HepG2 (cell line): ENCODE data around the gene FAM124A. TPM values are rescaled to one million over a fixed set of nuclear protein-coding genes. Genes with fewer than 3 reads are reported as not detected.

Source experiments
- ATAC-seq: fragments of 200-7000 bp; cut with Tn5 transposase; 3 replicates; pipeline ENCODE4 v1.9.1; 2020; ENCODE audit warnings: mild to moderate bottlenecking, moderate library complexity
- BruUV-seq: library from RNA; stranded (reverse); fragments of 400-500 nt; replicated peaks from 2 replicates; lab custom pipeline; 2021; lab: Mats Ljungman, UMichigan
- CTCF ChIA-PET: fragments of 300-600 bp; formaldehyde crosslinking; extraction: SDS; loops from one replicate; lab custom pipeline; 2021; ENCODE audit warnings: low total read pairs, inconsistent platforms, low intra/inter-chr PET ratio; lab: Yijun Ruan, JAX
- POLR2A ChIA-PET: fragments of 350-600 bp; sonication (Branson Sonifier 250); formaldehyde crosslinking; loops from one replicate; lab custom pipeline; 2020; ENCODE audit warnings: antibody characterized with exemption, inconsistent platforms; lab: Yijun Ruan, JAX
- DNase-seq: peaks from one replicate; pipeline ENCODE4 v3.0.0-alpha.2; 2015; ENCODE audit warnings: low spot score
- FAIRE-seq: peaks from 3 replicates; lab custom pipeline; 2011; peaks lifted over from hg19 to GRCh38; lab: Jason Lieb, UNC
- H2AFZ ChIP-seq: one replicate; pipeline ENCODE4 v1.6.1; 2011; ENCODE audit warnings: low read length, inconsistent platforms
- H3K27ac ChIP-seq: fragments of 300-600 bp; 3 replicates; pipeline ENCODE4 v1.8.0; 2011; ENCODE audit warnings: mixed run types, mild to moderate bottlenecking, mixed read lengths, low read length, inconsistent platforms; ENCODE audit not compliant: insufficient read depth; ENCODE audit errors: extremely low read length
- H3K27me3 ChIP-seq, 2 experiments: fragments of 200-600 bp in 1 of 2; 2 replicates in 1 of 2; 3 replicates in 1 of 2; pipeline versions ENCODE4 v1.6.0 to v1.8.0; 2011; ENCODE audit warnings: low read length in 2 of 2, mild to moderate bottlenecking in 2 of 2, moderate library complexity in 2 of 2, inconsistent platforms in 1 of 2; ENCODE audit not compliant: insufficient read depth in 2 of 2, control insufficient read depth in 1 of 2
- H3K36me3 ChIP-seq, 2 experiments: fragments of 200-600 bp in 1 of 2; replicated peaks in 1 of 2; 2 replicates in 1 of 2; 3 replicates in 1 of 2; pipeline versions ENCODE4 v1.5.1 to v1.8.0; 2011; ENCODE audit warnings: low read length in 2 of 2, inconsistent platforms in 1 of 2; ENCODE audit not compliant: insufficient read depth in 2 of 2, control insufficient read depth in 1 of 2
- H3K4me1 ChIP-seq: 2 replicates; pipeline ENCODE4 v1.5.1; 2012; ENCODE audit warnings: low read length, inconsistent platforms; ENCODE audit not compliant: insufficient read depth
- H3K4me2 ChIP-seq: 2 replicates; pipeline ENCODE4 v1.6.0; 2011; ENCODE audit warnings: low read depth, low read length, inconsistent platforms
- H3K4me3 ChIP-seq, 3 experiments: fragments of 200-600 bp in 1 of 3; sonication (generic), shearing (Covaris generic) in 1 of 3; replicated peaks in 1 of 3; 2 replicates each; pipeline ENCODE4 v1.5.1; 2011 to 2016; ENCODE audit warnings: low read length in 3 of 3, inconsistent platforms in 2 of 3, low read depth in 2 of 3, mild to moderate bottlenecking in 2 of 3, control low read depth in 1 of 3, mixed read lengths in 1 of 3; ENCODE audit not compliant: insufficient read depth in 1 of 3
- H3K79me2 ChIP-seq: one replicate; pipeline ENCODE4 v1.6.1; 2011; ENCODE audit warnings: low read length, inconsistent platforms; ENCODE audit not compliant: insufficient read depth
- H3K9ac ChIP-seq: 2 replicates; pipeline ENCODE4 v1.6.0; 2011; ENCODE audit warnings: mild to moderate bottlenecking, low read depth, low read length, inconsistent platforms; ENCODE audit not compliant: insufficient read depth
- H3K9me3 ChIP-seq: 2 replicates; pipeline ENCODE4 v1.5.1; 2012; ENCODE audit warnings: mild to moderate bottlenecking, low read length
- H4K20me1 ChIP-seq: 2 replicates; pipeline ENCODE4 v1.6.0; 2011; ENCODE audit warnings: inconsistent platforms, mild to moderate bottlenecking, low read length, moderate library complexity; ENCODE audit not compliant: insufficient read depth
- CHCHD3 ChIP-seq: sonication (generic); formaldehyde crosslinking; IDR thresholded peaks from 2 replicates; pipeline ENCODE4 v1.8.0; 2022; ENCODE audit warnings: mild to moderate bottlenecking, missing genetic modification reagents, moderate library complexity
- HES4 ChIP-seq: sonication (generic); formaldehyde crosslinking; IDR thresholded peaks from 2 replicates; pipeline ENCODE4 v1.9.0; 2021; ENCODE audit warnings: mild to moderate bottlenecking, missing genetic modification reagents, borderline replicate concordance
- HOXA9 ChIP-seq: sonication (generic); formaldehyde crosslinking; IDR thresholded peaks from 2 replicates; pipeline ENCODE4 v1.8.1; 2022; ENCODE audit warnings: missing genetic modification reagents, mild to moderate bottlenecking, moderate library complexity, borderline replicate concordance
- MIER2 ChIP-seq: IDR thresholded peaks from 2 replicates; pipeline ENCODE4 v1.6.1; 2016; ENCODE audit warnings: missing biosample characterization, missing genetic modification reagents
- SNRNP70 ChIP-seq: fragments of 200-400 bp; formaldehyde crosslinking; IDR thresholded peaks from 2 replicates; pipeline ENCODE4 v1.6.1; 2017; ENCODE audit warnings: mild to moderate bottlenecking, low read depth, low read length, moderate library complexity
- TRIM22 ChIP-seq: fragments of 450-650 bp; IDR thresholded peaks from 2 replicates; pipeline ENCODE4 v1.6.1; 2017
- U2AF1 ChIP-seq: fragments of 200-400 bp; formaldehyde crosslinking; optimal IDR thresholded peaks from 2 replicates; pipeline ENCODE3; 2017; ENCODE audit warnings: mild to moderate bottlenecking, low read depth, low read length
- ZNF121 ChIP-seq: sonication (generic); formaldehyde crosslinking; IDR thresholded peaks from 2 replicates; pipeline ENCODE4 v1.5.0; 2020; ENCODE audit warnings: mild to moderate bottlenecking, missing genetic modification reagents
- ZNF230 ChIP-seq: sonication (generic); formaldehyde crosslinking; IDR thresholded peaks from 2 replicates; pipeline ENCODE4 v1.4.0; 2020; ENCODE audit warnings: mild to moderate bottlenecking, missing genetic modification reagents
- ZNF460 ChIP-seq: sonication (generic); formaldehyde crosslinking; IDR thresholded peaks from 2 replicates; pipeline ENCODE4 v1.5.1; 2020; ENCODE audit warnings: missing genetic modification reagents, mild to moderate bottlenecking, borderline replicate concordance
- ZNF841 ChIP-seq: sonication (generic); formaldehyde crosslinking; IDR thresholded peaks from 2 replicates; pipeline ENCODE4 v1.8.1; 2023; ENCODE audit warnings: missing genetic modification reagents, borderline replicate concordance
- ZSCAN21 ChIP-seq: sonication (generic); formaldehyde crosslinking; IDR thresholded peaks from 2 replicates; pipeline ENCODE4 v1.8.0; 2022; ENCODE audit warnings: mild to moderate bottlenecking, missing genetic modification reagents, moderate library complexity, borderline replicate concordance
- ZSCAN30 ChIP-seq: sonication (generic); formaldehyde crosslinking; IDR thresholded peaks from 2 replicates; pipeline ENCODE4 v1.5.0; 2020; ENCODE audit warnings: mild to moderate bottlenecking, missing genetic modification reagents
- WGBS: methylation state at CpG from one replicate; pipeline ENCODE4 v1.1.6; 2017; ENCODE audit warnings: low lambda C conversion rate; 5-methylcytosine and 5-hydroxymethylcytosine counted together
- in situ Hi-C: cut with HindIII; loops from 2 replicates; pipeline ENCODE4 v1.10.0; 2017; ENCODE audit warnings: low pct_unique_long_range_greater_than_20kb; ENCODE audit not compliant: extremely low pct_ligation_motif_present
- intact Hi-C: fragments of 100-400 bp; cut with micrococcal nuclease; formaldehyde crosslinking; loops from one replicate; pipeline ENCODE4 v1.10.0; 2022; ENCODE audit not compliant: unreplicated experiment
- polyA plus RNA-seq, 8 experiments: library from polyadenylated mRNA; depleted of rRNA in 3 of 8; stranded (reverse) in 7 of 8; unstranded in 1 of 8; fragments of >200 nt; fragmentation: Illumina TruSeq in 4 of 8; extraction: Trizol in 4 of 8; gene quantifications; 2 replicates each; pipeline versions ENCODE4 v1.2.1 to v1.2.3, GENCODE V29; 2011 to 2016; ENCODE audit warnings: low read depth in 4 of 8, missing spikeins in 1 of 8, mixed read lengths in 1 of 8; ENCODE audit not compliant: insufficient read depth in 1 of 8
- total RNA-seq, 5 experiments: library from RNA; depleted of rRNA; stranded (reverse); fragments of >200 nt; fragmentation: Illumina TruSeq; extraction: Trizol; gene quantifications; 2 replicates each; pipeline ENCODE4 v1.2.3, GENCODE V29; 2016; ENCODE audit warnings: low read depth in 1 of 5

Gene FAM124A
- total and polyA plus RNA-seq, 2 of the 13 experiments (the other 11 are each of a cell fraction or from before 2014, with no cell fraction given), result not detected

DNA sequence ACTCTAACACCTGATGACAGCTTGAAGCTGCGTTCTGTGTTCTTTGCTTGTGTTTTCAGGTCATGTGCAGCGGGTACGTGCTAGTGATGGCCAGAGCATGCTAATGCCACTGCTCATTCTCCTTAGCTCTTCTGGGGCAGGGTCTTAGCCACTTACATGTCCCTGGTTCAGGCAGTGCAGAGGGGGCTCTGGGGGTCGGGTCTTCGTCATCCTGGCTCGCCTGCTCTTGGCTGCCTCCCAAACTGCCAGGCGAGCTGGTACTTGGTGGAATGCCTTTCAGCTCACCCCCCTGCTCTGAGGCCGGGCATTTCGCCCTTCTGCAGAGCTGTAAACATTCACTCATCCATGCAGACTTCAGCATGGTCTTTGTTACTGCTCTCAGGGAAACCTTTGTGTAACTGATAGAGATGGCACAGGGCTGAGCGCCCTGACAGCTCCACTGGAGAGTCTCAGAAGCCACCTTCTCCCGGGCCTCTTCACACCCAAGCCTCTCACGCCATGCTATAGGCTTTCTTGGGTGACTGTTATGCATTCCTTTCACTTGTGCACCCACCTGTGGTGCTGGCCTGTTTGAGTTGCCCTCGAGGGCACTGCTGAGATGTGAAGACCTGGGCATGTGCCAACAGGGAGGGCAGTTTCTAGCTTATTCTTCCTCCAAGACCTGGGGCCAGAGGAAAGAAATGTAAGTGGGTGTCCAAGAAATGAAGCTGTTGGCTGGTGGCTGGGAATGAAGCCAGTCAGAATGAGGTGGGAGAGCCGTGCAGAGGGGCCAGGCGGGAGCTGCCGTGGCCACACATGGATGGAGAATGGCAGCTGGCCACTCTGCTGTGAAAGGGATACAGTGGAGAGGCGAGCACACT lies 24.4 kb downstream of the FAM124A start:
- intact Hi-C loops, result no loop called here
- no peaks in the 10 kb centered on the region for H3K4me1 ChIP-seq
- BruUV-seq, result no TSS peak
- H3K27ac ChIP-seq, result no peak overlapping the region
- H3K4me3 ChIP-seq, result no peak overlapping the region
- WGBS, result 27% methylated on average over 8 of the region's 17 CpGs
- peaks cover 7 to 41% of the 10 kb centered on the region in 2 experiments; a peak in 4 of 5 replicates for H3K27me3 ChIP-seq
- no peak for DNase-seq
- no peak overlapping the region for H2AFZ ChIP-seq
- ChIA-PET CTCF (no interaction called here), POLR2A (no interaction called here)
- no peaks in the 10 kb centered on the region for H3K79me2 ChIP-seq
- TF ChIP-seq U2AF1, result no peak
- no peak for TF ChIP-seq CHCHD3 (CRISPR knock-in tag)
- TF ChIP-seq HES4, result no peak
- TF ChIP-seq ZNF460 (CRISPR knock-in tag), result no peak
- TF ChIP-seq SNRNP70, result no peak
- no peak for TF ChIP-seq TRIM22
- no peak for TF ChIP-seq ZNF841 (CRISPR knock-in tag)
- TF ChIP-seq ZNF121 (CRISPR knock-in tag), result no peak
- TF ChIP-seq HOXA9 (CRISPR knock-in tag), result no peak
- TF ChIP-seq ZSCAN21 (CRISPR knock-in tag), result no peak
- TF ChIP-seq MIER2, result no peak
- no peak for TF ChIP-seq ZSCAN30 (CRISPR knock-in tag)
- no peak for TF ChIP-seq ZNF230 (CRISPR knock-in tag)
- H3K36me3 ChIP-seq, result no peaks in the 10 kb centered on the region
- no peaks in the 10 kb centered on the region for H4K20me1 ChIP-seq
- in situ Hi-C loops, result no loop called here
- H3K9me3 ChIP-seq, result no peaks in the 10 kb centered on the region
- H3K4me2 ChIP-seq, result no peak overlapping the region
- no peak overlapping the region for H3K9ac ChIP-seq
- no peak; the same call in 2 of the 3 replicates for ATAC-seq
- FAIRE-seq, result no peak
